Activated CD8-positive, alpha-beta memory T cell treated with anti-CD3 and anti-CD28 coated beads for 1 hour (primary cell): ENCODE data around the gene DYRK1A.
"Not testable (repeated sequence)": the region's sequence is repeated elsewhere in the genome, so short reads cannot be mapped to it uniquely, and the experiment has no call there.

Source experiments
- DNase-seq, 2 donors: peaks; one replicate each; pipeline ENCODE4 v3.0.0-alpha.2; 2020; ENCODE audit warnings: low read depth in 1 of 2; ENCODE audit errors: extremely low read depth in 1 of 2

Gene DYRK1A

GRCh38 chr21:37547615-37548200, 181.1 kb downstream of the DYRK1A start:
- DNase-seq = no peak

- DNase-seq = no peak
Observed at GRCh38 chr21:37548521-37548981, 182.0 kb downstream of the DYRK1A start.

- not testable (repeated sequence) for DNase-seq
Observed at GRCh38 chr21:37549730-37550129, 183.2 kb downstream of the DYRK1A start.

GRCh38 chr21:37550157-37550556, 183.6 kb downstream of the DYRK1A start:
- no peak for DNase-seq

- no peak for DNase-seq
Observed at GRCh38 chr21:37550618-37551330, 184.2 kb downstream of the DYRK1A start.

GRCh38 chr21:37551331-37551992, 184.9 kb downstream of the DYRK1A start:
- no peak for DNase-seq

GRCh38 chr21:37551993-37552355, 185.4 kb downstream of the DYRK1A start:
- no peak for DNase-seq

GRCh38 chr21:37552496-37553029, 186.0 kb downstream of the DYRK1A start:
- DNase-seq = no peak

GRCh38 chr21:37553078-37553481, 186.5 kb downstream of the DYRK1A start:
- DNase-seq = no peak

GRCh38 chr21:37554661-37555379, 188.2 kb downstream of the DYRK1A start:
- no peak for DNase-seq

GRCh38 chr21:37555672-37556261, 189.2 kb downstream of the DYRK1A start:
- no peak for DNase-seq

GRCh38 chr21:37557261-37557950, 190.8 kb downstream of the DYRK1A start:
- no peak for DNase-seq

GRCh38 chr21:37558676-37559211, 192.2 kb downstream of the DYRK1A start:
- no peak for DNase-seq

- DNase-seq = no peak
Observed at GRCh38 chr21:37560385-37560784, 193.8 kb downstream of the DYRK1A start.

GRCh38 chr21:37561506-37561905, 194.9 kb downstream of the DYRK1A start:
- no peak for DNase-seq

- no peak for DNase-seq
Observed at GRCh38 chr21:37561941-37562919, 195.7 kb downstream of the DYRK1A start.

GRCh38 chr21:37562920-37563640, 196.5 kb downstream of the DYRK1A start:
- no peak for DNase-seq
